Measurements from ENCODE around the gene ZNF581.

DNA sequence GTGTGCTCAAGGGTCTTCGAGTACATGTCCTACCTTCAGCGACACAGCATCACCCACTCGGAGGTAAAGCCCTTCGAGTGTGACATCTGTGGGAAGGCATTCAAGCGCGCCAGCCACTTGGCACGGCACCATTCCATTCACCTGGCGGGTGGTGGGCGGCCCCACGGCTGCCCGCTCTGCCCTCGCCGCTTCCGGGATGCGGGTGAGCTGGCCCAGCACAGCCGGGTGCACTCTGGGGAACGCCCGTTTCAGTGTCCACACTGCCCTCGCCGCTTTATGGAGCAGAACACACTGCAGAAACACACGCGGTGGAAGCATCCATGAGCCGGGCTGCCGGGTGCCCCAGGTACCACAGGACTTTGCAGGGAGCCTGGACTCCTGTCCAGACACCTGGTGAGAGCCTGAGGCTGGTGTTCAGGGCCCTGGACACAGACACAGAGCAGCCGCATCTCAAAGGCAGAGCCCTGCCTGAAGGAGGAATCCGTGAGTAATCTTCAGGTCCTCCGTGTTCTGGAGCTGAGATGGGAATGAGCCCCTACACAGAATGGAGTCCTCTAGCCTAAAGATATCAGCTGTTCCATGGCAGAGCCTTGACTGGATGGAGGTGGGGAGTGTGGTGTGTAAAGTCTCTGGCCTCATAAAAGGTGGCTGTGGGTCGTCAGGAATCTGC, 1.5 kb downstream of the ZNF581 start:
- no peak for TF ChIP-seq POLR2A (IDR thresholded peaks at IDR 0.05)
- TF ChIP-seq, protein P1, sequence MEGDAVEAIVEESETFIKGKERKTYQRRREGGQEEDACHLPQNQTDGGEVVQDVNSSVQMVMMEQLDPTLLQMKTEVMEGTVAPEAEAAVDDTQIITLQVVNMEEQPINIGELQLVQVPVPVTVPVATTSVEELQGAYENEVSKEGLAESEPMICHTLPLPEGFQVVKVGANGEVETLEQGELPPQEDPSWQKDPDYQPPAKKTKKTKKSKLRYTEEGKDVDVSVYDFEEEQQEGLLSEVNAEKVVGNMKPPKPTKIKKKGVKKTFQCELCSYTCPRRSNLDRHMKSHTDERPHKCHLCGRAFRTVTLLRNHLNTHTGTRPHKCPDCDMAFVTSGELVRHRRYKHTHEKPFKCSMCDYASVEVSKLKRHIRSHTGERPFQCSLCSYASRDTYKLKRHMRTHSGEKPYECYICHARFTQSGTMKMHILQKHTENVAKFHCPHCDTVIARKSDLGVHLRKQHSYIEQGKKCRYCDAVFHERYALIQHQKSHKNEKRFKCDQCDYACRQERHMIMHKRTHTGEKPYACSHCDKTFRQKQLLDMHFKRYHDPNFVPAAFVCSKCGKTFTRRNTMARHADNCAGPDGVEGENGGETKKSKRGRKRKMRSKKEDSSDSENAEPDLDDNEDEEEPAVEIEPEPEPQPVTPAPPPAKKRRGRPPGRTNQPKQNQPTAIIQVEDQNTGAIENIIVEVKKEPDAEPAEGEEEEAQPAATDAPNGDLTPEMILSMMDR (IDR thresholded peaks at IDR 0.05) = no peak

Measured in gastroesophageal sphincter (tissue), 3 donors.